IPS-18a (cell line): ENCODE data around the gene ITPRID2.
A peak's percentile ranks its signal among the peaks of the same experiment; 100 is the strongest.
"Not testable (repeated sequence)": the region's sequence is repeated elsewhere in the genome, so short reads cannot be mapped to it uniquely, and the experiment has no call there.

Source experiments
- H3K27ac ChIP-seq: one replicate; pipeline ENCODE4 v1.5.1; 2013; ENCODE audit warnings: low read length
- H3K27me3 ChIP-seq: one replicate; pipeline ENCODE4 v1.6.1; 2013; ENCODE audit warnings: mild to moderate bottlenecking, low read length; ENCODE audit not compliant: control insufficient read depth, insufficient read depth
- H3K36me3 ChIP-seq: one replicate; pipeline ENCODE4 v1.6.1; 2013; ENCODE audit warnings: low read depth, low read length; ENCODE audit not compliant: control insufficient read depth
- H3K4me1 ChIP-seq: one replicate; pipeline ENCODE4 v1.6.1; 2013; ENCODE audit warnings: low read depth, low read length; ENCODE audit not compliant: control insufficient read depth
- H3K4me3 ChIP-seq: one replicate; pipeline ENCODE4 v1.5.1; 2013; ENCODE audit warnings: low read length
- H3K9ac ChIP-seq: one replicate; pipeline ENCODE4 v1.6.1; 2013; ENCODE audit warnings: mild to moderate bottlenecking, low read length, moderate library complexity
- H3K9me3 ChIP-seq: one replicate; pipeline ENCODE4 v1.6.1; 2013; ENCODE audit warnings: low read depth, low read length; ENCODE audit not compliant: control insufficient read depth

ITPRID2 gene

DNA sequence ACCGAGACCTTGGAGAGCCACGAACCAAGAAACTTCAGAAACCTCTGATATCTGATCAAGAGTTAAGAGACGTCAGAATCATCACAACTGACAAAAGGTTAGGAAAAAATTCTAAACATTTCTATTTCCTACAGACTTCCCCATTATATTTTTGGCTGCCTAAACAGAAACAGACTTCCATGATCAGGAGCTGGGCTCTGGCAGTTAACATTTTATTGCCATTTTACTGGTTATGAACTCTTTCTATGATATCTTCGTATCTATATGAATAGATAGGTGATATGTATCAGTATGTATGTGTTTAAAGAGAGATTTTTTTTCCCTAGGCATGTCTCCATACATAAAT is 63.0 kb downstream of the ITPRID2 start:
- Histone ChIP-seq H3K4me3 (peak overlapping the region; percentile 53), H3K27ac (no peak overlapping the region), H3K27me3 (no peaks in the 10 kb centered on the region), H3K9ac (no peak overlapping the region), H3K9me3 (no peaks in the 10 kb centered on the region), H3K4me1 (no peaks in the 10 kb centered on the region), H3K36me3 (no peaks in the 10 kb centered on the region)

DNA sequence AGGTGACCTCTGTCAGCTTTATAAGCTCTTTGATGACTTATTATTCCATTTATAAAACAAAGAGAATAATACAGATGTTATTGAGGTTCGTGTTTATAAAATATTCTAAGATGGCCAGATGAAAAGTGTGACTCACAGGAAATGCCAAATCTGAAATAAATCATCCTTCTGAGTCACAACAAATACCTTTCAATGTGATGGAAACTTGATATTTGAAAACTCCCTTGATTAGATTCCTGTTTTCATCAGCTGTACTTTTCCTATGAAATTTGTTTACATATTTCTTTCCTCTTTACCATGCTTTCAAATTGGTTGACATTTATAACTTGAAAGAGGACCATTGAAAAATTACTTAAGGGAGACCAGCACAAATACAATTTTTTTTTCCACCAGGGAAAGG is 63.5 kb downstream of the ITPRID2 start:
- H3K4me1 ChIP-seq, result no peaks in the 10 kb centered on the region
- H3K27me3 ChIP-seq, result no peaks in the 10 kb centered on the region
- H3K4me3 ChIP-seq, result no peak overlapping the region
- H3K27ac ChIP-seq, result no peak overlapping the region
- H3K9ac ChIP-seq, result no peak overlapping the region
- no peaks in the 10 kb centered on the region for H3K9me3 ChIP-seq
- H3K36me3 ChIP-seq, result no peaks in the 10 kb centered on the region

DNA sequence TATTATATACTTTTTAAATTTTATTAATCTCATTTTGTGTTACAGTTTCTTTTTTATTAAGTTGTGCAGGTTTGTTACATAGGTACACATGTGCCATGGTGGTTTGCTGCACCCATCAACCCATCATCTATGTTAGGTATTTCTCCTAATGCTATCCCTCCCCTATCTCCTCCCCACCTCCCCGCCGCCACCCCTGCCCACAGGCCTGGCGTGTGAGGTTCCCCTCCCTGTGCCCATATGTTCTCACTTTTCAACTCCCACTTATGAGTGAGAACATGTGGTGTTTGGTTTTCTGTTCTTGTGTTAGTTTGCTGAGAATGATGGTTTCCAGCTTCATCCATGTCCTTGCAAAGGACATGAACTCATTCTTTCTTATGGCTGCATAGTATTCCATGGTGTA is 64.3 kb downstream of the ITPRID2 start:
- H3K27ac ChIP-seq, H3K4me1 ChIP-seq, H3K27me3 ChIP-seq, H3K9ac ChIP-seq, H3K36me3 ChIP-seq, H3K4me3 ChIP-seq, H3K9me3 ChIP-seq: not testable (repeated sequence)

DNA sequence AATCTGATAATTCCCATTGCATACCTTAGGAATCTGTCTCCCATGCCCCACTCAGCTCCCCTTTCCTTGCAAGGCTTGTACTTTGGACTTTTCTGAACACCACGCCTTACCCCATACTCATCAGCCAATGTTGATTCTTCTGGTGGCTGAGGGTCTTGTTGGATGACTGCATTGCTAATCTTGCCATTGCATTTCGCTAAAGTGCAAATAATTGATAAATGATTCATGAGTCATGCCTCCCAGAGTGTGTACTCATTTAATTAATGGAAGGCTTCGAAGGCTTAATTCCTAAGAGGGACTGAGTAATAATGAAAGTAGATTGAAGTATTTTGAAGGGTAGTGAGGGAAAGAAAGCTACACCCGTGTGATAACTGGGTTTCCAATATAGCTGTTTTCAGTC is 66.1 kb downstream of the ITPRID2 start:
- no peaks in the 10 kb centered on the region for H3K27me3 ChIP-seq
- H3K4me1 ChIP-seq, result no peaks in the 10 kb centered on the region
- H3K4me3 ChIP-seq, result no peak overlapping the region
- H3K9ac ChIP-seq, result no peak overlapping the region
- H3K9me3 ChIP-seq, result no peaks in the 10 kb centered on the region
- H3K36me3 ChIP-seq, result no peaks in the 10 kb centered on the region
- no peak overlapping the region for H3K27ac ChIP-seq

DNA sequence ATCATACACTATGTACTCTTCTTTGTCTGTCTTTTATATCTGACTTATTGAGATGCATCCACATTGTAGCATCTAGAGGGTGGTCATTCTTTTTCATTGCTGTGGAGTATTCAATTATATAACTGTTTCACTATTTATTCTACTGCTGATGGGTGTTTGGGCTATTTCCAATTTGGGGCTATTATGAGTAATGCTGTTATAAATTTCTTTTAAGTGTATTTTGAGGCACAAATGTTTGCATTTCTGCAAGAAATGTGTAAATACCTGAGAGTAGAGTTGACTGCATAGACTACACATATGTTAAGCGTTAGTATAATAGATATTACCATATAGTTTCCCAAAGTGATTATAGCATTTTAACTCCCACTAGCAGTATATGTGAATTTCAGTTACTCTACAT is 67.2 kb downstream of the ITPRID2 start:
- Histone ChIP-seq H3K4me3 (no peak overlapping the region), H3K9me3 (no peaks in the 10 kb centered on the region), H3K27me3 (no peaks in the 10 kb centered on the region), H3K27ac (no peak overlapping the region), H3K9ac (no peak overlapping the region), H3K36me3 (no peaks in the 10 kb centered on the region), H3K4me1 (no peaks in the 10 kb centered on the region)

DNA sequence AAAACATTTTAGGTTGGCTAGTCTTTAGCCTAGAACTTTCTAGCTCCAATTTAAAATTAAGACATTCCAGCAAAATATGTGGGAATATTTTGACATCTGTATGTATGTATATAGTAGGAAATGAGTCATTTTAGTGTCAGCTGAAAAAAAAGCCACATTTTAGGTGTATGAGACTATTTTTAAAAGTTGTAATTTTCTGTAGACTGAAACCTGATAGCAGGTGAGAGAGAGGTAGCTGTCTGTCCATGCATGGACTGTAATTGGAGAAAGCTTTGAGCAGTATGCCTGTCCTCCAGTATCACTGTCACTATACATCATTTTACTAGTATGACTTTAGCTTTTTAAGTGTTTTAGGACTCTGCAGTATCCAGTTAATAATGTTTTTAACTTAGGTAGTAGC is 68.0 kb downstream of the ITPRID2 start:
- no peak overlapping the region for H3K4me3 ChIP-seq
- H3K9ac ChIP-seq, result no peak overlapping the region
- no peaks in the 10 kb centered on the region for H3K27me3 ChIP-seq
- H3K9me3 ChIP-seq, result no peaks in the 10 kb centered on the region
- no peak overlapping the region for H3K27ac ChIP-seq
- no peaks in the 10 kb centered on the region for H3K36me3 ChIP-seq
- H3K4me1 ChIP-seq, result no peaks in the 10 kb centered on the region

DNA sequence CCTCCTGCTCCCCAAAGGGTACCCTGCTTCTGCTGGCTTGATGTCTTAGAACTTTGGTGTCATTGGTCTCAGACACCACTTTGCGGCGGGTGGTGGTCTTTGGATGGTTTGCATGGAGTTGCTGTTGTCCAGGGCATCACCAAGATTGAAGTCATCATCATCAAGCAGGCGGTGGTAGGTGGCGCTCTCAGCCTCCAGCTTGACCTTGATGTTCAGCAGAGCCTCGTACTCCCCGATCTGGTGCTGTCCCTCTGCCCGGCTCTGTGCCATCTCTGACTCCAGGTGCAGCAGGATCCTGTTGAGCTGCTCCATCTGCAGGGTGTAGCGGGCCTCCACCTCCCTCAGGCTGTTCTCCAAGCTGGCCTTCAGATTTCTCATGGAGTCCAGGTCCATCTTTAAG is 69.6 kb downstream of the ITPRID2 start:
- H3K4me3 ChIP-seq, H3K27me3 ChIP-seq, H3K9ac ChIP-seq, H3K27ac ChIP-seq, H3K4me1 ChIP-seq, H3K36me3 ChIP-seq, H3K9me3 ChIP-seq: not testable (repeated sequence)

DNA sequence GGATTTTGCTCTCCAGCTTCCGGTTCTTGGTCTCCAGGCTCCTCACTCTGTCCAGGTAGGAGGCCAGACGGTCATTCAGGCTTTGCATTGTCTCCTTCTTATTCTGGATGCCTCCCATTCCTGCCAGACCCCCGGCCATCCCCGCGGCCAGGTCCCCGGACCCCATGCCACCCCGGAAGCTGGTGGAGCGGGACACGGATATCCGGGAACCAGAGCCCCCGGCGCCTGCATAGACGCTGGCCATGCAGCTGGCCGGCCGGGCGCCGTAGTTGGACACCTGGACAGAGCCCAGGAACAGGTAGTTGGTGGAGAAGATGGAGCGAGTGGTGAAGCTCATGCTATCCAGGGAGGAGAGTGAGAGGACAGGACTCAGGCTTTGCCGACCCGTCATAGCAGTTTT is 70.6 kb downstream of the ITPRID2 start:
- H3K4me3 ChIP-seq, result no peak overlapping the region
- no peaks in the 10 kb centered on the region for H3K4me1 ChIP-seq
- no peak overlapping the region for H3K9ac ChIP-seq
- no peaks in the 10 kb centered on the region for H3K27me3 ChIP-seq
- no peaks in the 10 kb centered on the region for H3K36me3 ChIP-seq
- H3K9me3 ChIP-seq, result no peaks in the 10 kb centered on the region
- H3K27ac ChIP-seq, result no peak overlapping the region

DNA sequence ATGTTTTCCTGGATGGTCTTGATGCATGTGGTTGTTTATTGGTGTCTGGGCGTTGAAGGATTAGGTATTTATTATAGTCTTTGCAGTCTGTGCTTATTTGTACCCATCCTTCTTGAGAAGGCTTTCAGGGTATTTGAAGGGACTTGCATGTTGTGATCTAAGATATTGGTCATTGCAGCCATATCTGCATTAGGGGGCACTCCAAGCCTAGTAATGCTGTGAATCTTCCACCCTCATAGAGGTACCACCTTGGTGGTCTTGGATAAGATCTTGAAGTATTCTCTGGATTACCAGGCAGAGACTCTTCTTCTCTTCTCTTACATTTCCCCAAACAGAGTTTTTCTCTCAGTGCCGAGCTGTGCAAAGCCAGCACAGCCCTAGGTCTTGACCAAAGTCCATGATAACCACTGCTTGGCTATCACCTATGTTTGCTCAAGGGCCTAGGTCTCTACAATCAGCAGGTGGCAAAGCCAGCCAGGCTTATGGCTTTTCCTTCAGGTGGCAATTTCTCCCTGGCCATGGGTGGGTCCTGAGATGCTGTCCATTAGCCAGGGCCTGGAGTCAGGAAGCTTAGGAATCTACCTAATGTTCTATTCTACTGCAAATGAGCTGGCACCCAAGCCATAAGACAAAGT is 78.7 kb downstream of the ITPRID2 start:
- H3K9me3 ChIP-seq, result no peaks in the 10 kb centered on the region
- no peaks in the 10 kb centered on the region for H3K4me1 ChIP-seq
- H3K36me3 ChIP-seq, result no peaks in the 10 kb centered on the region
- no peak overlapping the region for H3K9ac ChIP-seq
- H3K27me3 ChIP-seq, result no peaks in the 10 kb centered on the region
- H3K27ac ChIP-seq, result no peak overlapping the region
- no peak overlapping the region for H3K4me3 ChIP-seq

DNA sequence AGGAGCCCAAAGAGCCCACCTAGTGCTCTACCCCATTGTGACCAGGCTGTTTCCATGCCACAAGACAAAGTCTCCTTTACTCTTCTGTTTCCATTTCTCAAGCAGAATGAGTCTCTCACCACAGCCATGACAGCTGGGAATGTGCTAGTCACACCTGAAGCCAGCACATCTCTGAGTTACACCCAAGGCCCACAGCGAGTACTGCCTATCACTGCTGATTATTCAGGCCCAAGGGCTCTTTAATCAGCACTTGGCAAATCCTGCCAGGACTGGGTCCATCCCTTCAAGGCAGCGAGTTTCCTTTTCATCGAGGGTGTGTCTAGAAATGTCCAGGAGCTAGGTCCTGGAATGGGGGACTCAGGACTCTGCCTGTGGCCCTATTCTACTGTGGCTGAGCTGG is 79.5 kb downstream of the ITPRID2 start:
- H3K36me3 ChIP-seq, result no peaks in the 10 kb centered on the region
- H3K4me1 ChIP-seq, result no peaks in the 10 kb centered on the region
- H3K27ac ChIP-seq, result no peak overlapping the region
- H3K4me3 ChIP-seq, result no peak overlapping the region
- no peak overlapping the region for H3K9ac ChIP-seq
- H3K9me3 ChIP-seq, result no peaks in the 10 kb centered on the region
- no peaks in the 10 kb centered on the region for H3K27me3 ChIP-seq

DNA sequence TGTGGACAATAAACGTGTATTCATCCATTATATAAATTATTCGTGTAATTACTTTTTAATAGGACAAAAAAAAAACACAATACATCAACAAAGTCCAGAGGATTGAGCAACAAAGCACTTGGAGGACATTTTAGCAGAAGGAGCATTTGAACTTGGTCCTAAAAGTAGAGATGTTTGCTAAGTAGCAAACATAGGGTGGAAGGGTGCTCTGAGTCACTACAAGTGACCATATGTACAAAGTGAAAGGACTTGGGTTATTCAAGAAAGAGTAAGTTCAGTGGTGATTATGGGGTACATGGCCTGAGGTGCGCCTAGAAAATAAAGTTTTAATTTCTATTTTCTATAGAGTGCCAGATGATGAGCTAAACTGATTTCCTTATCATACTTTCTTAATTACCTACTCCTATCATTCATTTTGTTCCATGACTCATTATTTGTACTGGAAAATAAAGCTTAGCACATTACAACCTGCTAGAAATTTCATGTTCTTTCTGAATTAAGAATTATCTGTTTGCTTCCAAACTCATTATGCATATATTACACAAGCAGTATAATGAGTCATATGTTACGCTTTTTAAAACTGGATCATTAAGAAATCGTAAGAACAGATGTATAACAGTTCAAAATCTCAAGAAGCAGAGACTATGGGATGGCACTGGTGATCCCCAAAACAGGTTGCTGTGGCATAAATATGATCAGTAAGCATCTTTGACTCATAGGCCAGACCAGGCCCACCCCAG is 81.1 kb downstream of the ITPRID2 start:
- no peaks in the 10 kb centered on the region for H3K9me3 ChIP-seq
- H3K27me3 ChIP-seq, result no peaks in the 10 kb centered on the region
- no peaks in the 10 kb centered on the region for H3K36me3 ChIP-seq
- H3K4me3 ChIP-seq, result no peak overlapping the region
- H3K9ac ChIP-seq, result no peak overlapping the region
- no peaks in the 10 kb centered on the region for H3K4me1 ChIP-seq
- no peak overlapping the region for H3K27ac ChIP-seq

DNA sequence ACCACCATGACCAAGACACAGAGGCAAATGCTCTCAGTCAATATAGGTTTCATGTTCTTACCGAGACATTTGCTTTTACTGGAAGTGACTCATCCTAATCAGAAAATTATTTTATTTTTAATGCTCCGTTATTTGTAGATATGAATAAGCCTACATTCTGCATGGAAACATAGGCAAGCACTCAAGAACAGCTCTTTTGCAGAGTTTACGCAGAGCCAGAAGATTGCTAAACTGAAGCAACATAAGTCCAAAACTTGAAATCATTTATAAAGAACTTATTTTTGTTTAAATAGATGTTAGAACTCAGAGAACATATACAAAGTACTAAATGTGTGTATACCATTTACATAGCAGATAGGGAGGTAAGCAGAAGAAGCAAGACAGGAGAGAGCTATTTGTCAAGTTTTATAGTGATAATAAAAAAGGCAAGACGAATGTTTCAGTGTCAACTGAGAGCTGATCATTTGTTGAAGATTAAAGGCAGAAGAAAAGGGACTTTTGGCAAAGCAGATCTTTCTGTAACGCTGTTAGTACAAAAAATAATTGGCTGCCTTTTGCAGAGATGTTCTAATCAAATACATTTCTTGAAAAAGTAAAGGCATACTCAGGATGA is 81.7 kb downstream of the ITPRID2 start:
- Histone ChIP-seq H3K9me3 (no peaks in the 10 kb centered on the region), H3K4me3 (no peak overlapping the region), H3K9ac (no peak overlapping the region), H3K4me1 (no peaks in the 10 kb centered on the region), H3K36me3 (no peaks in the 10 kb centered on the region), H3K27ac (no peak overlapping the region), H3K27me3 (no peaks in the 10 kb centered on the region)
